ENCODE data around the gene WDR90. TPM values are rescaled to one million over a fixed set of nuclear protein-coding genes. Genes with fewer than 3 reads are reported as not detected.

WDR90 gene
- total and polyA plus RNA-seq, 7 donors = 4.0 to 9.7 (median 8.0) TPM

GRCh38 chr16:678209-678857 lies 29.2 kb downstream of the WDR90 start:
- Histone ChIP-seq H3K27ac (no peak overlapping the region), H3K4me3 (no peak overlapping the region), H3K36me3 (ENCODE audit: insufficient read depth in 1 of 2, low read depth in 1 of 2) (peaks cover 5 to 23% of the 10 kb centered on the region in 2 donors), H3K4me1 (peaks cover 32% of the 10 kb centered on the region), H3K9me3 (no peaks in the 10 kb centered on the region), H3K27me3 (ENCODE audit: insufficient read depth in 3 of 3, low read length in 2 of 3) (no peaks in the 10 kb centered on the region)
- DNase-seq (no peak), ATAC-seq (no peak)
- WGBS, 3 donors = 61 to 72% (median 63%) methylated on average over 21 of the region's 21 CpGs
- TF ChIP-seq CTCF (IDR thresholded peaks at IDR 0.05) = no peak
- intact Hi-C loops (cut with DNase I) = no loop called here

- 20 to 26% (median 22%) methylated on average over 44 to 52 of the region's 52 CpGs for WGBS, 3 donors
- intact Hi-C loops (cut with DNase I) = no loop called here
- peaks cover 37% of the 10 kb centered on the region for H3K4me1 ChIP-seq
Measured at GRCh38 chr16:678858-679813, 30.0 kb downstream of the WDR90 start.

GRCh38 chr16:679814-680624 lies 30.9 kb downstream of the WDR90 start, which contains the start of gene STUB1:
TSS of gene STUB1 (plus strand) at chr16:680410. CDS start at chr16:680526, 116 bp downstream.
- DNase-seq = peak; percentile 89 to 94
- peak; percentile 79 to 80 (median 80) for ATAC-seq
- Histone ChIP-seq H3K36me3 (ENCODE audit: insufficient read depth in 1 of 2, low read depth in 1 of 2) (peaks cover 5 to 20% of the 10 kb centered on the region in 2 donors), H3K4me3 (peak within 1 kb of the TSS; percentile 85), H3K4me1 (peaks cover 40% of the 10 kb centered on the region), H3K9me3 (no peaks in the 10 kb centered on the region), H3K27me3 (ENCODE audit: insufficient read depth in 3 of 3, low read length in 2 of 3) (no peaks in the 10 kb centered on the region), H3K27ac (peak within 1 kb of the TSS; percentile 97)
- TF ChIP-seq CTCF (IDR thresholded peaks at IDR 0.05) = no peak
- WGBS, 3 donors = 0 to 1% (median 1%) methylated on average over 42 to 91 of the region's 91 CpGs
- intact Hi-C loops (cut with DNase I) = no loop called here

More at GRCh38 chr16:678858-679813, 30.0 kb downstream of the WDR90 start:
- Histone ChIP-seq H3K27me3 (ENCODE audit: insufficient read depth in 3 of 3, low read length in 2 of 3) (no peaks in the 10 kb centered on the region), H3K4me3 (peak overlapping the region; percentile 85), H3K36me3 (ENCODE audit: insufficient read depth in 1 of 2, low read depth in 1 of 2) (peaks cover 5 to 20% of the 10 kb centered on the region in 2 donors), H3K9me3 (no peaks in the 10 kb centered on the region), H3K27ac (peak overlapping the region; percentile 81)
- no peak for TF ChIP-seq CTCF (IDR thresholded peaks at IDR 0.05)
- peak; percentile 26 to 36 (median 29) for ATAC-seq
- peak; percentile 76 to 82 for DNase-seq

- no peak for ATAC-seq
- no peaks in the 10 kb centered on the region for H3K27me3 ChIP-seq (ENCODE audit: insufficient read depth in 3 of 3, low read length in 2 of 3)
- TF ChIP-seq CTCF (IDR thresholded peaks at IDR 0.05) = no peak
- H3K27ac ChIP-seq = peak overlapping the region; percentile 97
- WGBS, 3 donors = 0 to 1% (median 0%) methylated on average over 32 to 38 of the region's 38 CpGs
- H3K4me3 ChIP-seq = peak overlapping the region; percentile 85
- H3K4me1 ChIP-seq = peaks cover 40% of the 10 kb centered on the region
- DNase-seq = no peak
- intact Hi-C loops (cut with DNase I) = no loop called here
- H3K9me3 ChIP-seq = no peaks in the 10 kb centered on the region
- peaks cover 5 to 20% of the 10 kb centered on the region in 2 donors for H3K36me3 ChIP-seq (ENCODE audit: insufficient read depth in 1 of 2, low read depth in 1 of 2)
Measured at GRCh38 chr16:680625-680945, 31.4 kb downstream of the WDR90 start.

Data from psoas muscle (tissue), 8 donors.